ENCODE measurements around the gene ARHGEF4.

Gene ARHGEF4

GRCh38 chr2:131006561-131006960 is 169.8 kb downstream of the ARHGEF4 start:
- DNase-seq (ENCODE audit: low read depth in 1 of 2, low spot score in 1 of 2), result no peak

GRCh38 chr2:131008967-131009366 is 172.3 kb downstream of the ARHGEF4 start:
- DNase-seq (ENCODE audit: low read depth in 1 of 2, low spot score in 1 of 2), result no peak

DNA sequence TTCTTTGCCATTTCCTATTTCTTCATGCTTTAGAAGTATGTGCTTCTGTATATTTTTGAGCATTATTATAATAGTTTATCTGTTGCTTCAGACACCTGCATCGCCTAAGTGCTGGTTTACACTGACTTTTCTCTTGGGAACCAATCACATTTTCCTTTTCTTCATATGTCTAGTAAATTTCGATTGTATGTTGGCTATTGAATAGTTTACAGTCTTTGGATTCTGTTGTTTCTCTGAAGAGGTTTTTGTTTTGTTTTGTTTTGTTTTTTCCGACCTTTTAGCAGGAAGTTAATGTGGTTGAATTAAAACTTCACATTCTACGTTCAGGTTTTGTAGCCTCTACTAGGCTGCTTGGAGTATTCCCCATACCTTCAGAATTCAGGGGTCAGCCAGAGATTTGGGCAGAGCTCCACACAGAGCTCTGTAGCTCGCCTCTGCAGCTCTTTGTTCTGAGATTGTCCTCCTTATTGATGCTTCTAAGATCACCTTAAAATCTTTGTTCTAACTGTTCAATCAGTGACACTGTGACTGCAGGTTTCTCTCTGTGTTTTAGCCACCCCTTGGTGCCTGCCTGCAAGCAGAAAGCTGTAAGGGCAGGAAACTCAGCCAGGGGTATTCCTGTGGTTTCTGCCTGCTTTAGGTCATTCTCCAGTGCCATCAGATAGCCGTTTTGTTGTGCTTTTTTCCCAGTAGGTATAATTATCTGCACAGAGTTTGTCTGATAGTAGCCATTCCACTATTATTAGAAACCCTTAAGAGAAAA is 173.2 kb downstream of the ARHGEF4 start:
- DNase-seq (ENCODE audit: low read depth in 1 of 2, low spot score in 1 of 2), result no peak

DNA sequence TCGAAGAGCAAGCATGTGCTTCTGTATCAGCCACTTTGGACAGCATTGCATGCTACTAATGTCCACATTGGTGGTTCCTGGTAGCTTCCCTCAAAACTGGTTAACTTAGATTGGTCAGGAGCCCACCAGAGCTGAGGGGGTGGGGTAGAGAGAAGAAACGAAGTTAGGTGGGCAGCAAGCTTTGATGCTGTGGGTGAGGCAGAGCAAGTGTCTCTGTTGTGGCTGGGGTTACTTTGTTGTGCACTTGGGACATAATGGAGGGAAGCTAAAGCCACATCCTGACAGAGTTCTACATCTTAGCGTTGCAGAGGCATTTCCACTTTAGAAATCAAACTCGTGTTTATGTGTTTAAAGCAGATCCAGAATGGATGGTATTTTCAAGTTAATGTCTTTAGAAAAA is 173.9 kb downstream of the ARHGEF4 start:
- DNase-seq (ENCODE audit: low read depth in 1 of 2, low spot score in 1 of 2), result no peak

DNA sequence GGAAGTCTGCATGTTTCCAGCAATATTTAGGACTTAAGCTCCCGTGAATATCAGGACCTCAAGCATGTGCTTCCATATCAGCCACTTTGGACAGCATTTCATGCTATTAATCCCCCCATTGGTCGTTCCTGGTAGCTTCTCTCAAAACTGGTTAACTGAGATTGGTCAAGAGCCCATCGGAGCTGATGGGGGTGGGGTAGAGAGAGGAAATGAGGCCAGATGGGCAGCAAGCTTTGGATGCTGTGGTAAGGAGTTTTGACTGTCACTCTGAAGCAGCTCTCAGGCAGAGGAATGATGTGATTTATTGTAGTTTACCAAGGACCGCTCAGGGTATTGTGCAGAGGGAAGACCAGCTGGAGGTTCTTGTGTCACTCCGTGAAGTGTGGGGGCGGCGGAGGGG is 174.8 kb downstream of the ARHGEF4 start:
- DNase-seq (ENCODE audit: low read depth in 1 of 2, low spot score in 1 of 2), result no peak

- DNase-seq (ENCODE audit: low read depth in 1 of 2, low spot score in 1 of 2), result no peak
These were observed 177.4 kb downstream of the ARHGEF4 start for GRCh38 chr2:131014141-131014540.

DNA sequence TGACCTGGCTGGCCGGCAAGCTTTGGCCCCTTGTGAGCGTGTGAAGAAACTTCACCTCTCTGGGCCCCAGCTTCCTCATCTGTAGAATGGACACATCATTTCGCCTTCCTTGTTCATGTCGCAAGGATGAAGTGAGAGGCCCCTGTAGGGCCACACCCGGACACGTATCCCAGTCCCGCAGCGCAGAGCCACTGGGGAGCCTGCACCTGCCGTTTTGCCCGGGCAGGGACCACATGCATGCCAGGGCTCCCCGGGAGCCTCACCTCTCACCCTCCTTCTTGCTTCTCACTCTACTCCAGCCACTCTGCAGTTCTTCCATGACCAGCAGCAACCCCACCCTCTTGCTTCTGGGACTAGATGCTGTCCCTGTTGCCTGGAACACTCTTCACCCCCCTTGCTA is 179.1 kb downstream of the ARHGEF4 start:
- no peak for DNase-seq (ENCODE audit: low read depth in 1 of 2, low spot score in 1 of 2)

- no peak for DNase-seq (ENCODE audit: low read depth in 1 of 2, low spot score in 1 of 2)
These were observed 180.4 kb downstream of the ARHGEF4 start for GRCh38 chr2:131016826-131017741.

GRCh38 chr2:131022731-131023130 is 186.0 kb downstream of the ARHGEF4 start:
- no peak for DNase-seq (ENCODE audit: low read depth in 1 of 2, low spot score in 1 of 2)

- DNase-seq (ENCODE audit: low read depth in 1 of 2, low spot score in 1 of 2), result no peak
These were observed 187.0 kb downstream of the ARHGEF4 start for GRCh38 chr2:131023758-131024157.

DNA sequence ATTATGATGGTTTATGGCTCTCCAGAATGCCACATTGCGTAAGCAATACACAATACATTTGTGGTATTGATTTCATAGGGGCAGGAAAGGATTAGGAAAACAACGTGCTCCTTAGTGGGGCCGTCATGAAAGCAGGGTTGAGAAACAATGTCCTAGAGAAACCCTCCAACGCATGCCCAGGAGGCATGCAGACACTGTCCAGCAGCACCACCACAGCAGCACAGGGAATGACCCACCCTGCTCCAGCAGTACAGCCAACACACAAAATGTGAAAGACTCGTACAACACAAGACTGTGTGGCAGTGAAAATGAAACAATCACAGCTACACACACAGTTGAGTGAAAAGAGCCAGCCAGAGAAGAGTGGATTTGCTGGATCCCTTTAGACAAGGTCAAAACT is 190.2 kb downstream of the ARHGEF4 start:
- no peak for DNase-seq (ENCODE audit: low read depth in 1 of 2, low spot score in 1 of 2)

- no peak for DNase-seq (ENCODE audit: low read depth in 1 of 2, low spot score in 1 of 2)
These were observed 191.1 kb downstream of the ARHGEF4 start for GRCh38 chr2:131027566-131028528.

DNA sequence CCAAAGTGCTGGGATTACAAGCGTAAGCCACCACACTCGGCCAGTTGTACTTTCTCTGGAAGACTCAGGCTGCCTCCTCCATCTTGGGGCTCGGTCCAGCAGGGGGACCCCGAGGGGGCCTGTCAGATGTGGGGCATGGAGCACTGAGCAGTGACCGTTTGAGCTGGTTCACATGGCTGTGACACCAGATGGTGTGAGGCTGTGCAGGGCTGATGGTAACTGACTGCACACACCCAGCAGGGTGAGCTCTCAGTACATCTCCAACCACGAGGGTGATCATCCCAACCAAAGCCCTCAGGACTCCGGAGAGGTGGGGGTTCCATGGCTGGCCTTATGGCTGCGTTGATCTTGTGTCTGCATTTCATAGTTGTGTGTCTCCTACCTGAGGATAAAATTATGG is 193.1 kb downstream of the ARHGEF4 start:
- DNase-seq (ENCODE audit: low read depth in 1 of 2, low spot score in 1 of 2), result no peak

- no peak for DNase-seq (ENCODE audit: low read depth in 1 of 2, low spot score in 1 of 2)
These were observed 193.8 kb downstream of the ARHGEF4 start for GRCh38 chr2:131030478-131030971.

DNA sequence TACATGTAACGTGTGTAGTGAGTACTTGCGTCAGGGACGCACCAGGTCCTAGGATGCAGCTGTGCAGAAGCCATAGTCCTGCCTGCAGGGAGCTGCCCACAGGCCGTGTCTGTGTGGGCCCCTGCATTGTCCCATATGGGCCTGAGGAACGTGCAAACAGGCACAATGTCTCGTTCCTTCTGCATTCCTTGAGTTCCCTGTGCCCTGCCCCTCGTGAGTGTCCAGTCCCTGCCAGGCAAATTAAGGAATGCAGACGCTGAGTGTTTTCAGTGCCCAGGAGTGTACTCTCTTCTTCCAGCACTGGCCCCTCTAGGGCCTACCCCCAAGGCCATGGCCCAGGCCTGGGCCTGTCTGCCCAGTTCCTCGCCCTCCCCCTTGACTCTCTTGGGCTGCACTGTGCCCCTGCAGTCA is 194.7 kb downstream of the ARHGEF4 start:
- DNase-seq (ENCODE audit: low read depth in 1 of 2, low spot score in 1 of 2), result no peak

DNA sequence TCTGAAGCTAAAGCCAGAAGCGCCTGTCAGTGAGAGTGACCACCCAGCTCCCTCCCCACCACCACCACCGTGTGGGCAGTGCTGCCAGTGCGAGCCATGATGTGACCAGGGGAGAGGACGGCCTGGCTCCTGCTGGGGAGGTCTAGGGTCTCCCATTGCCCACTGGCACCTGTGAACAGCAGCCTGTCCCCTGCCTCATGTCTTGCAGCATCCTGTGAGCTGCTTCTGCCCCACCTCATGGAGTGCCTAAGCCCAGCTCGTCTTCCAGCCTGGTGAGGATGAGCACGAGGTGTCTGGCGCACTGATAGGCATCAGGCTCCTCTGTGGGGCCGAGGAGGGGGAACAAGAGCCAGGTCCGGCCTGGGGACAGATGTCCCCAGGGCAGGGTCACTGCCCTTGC is 195.2 kb downstream of the ARHGEF4 start:
- DNase-seq (ENCODE audit: low read depth in 1 of 2, low spot score in 1 of 2), result no peak

DNA sequence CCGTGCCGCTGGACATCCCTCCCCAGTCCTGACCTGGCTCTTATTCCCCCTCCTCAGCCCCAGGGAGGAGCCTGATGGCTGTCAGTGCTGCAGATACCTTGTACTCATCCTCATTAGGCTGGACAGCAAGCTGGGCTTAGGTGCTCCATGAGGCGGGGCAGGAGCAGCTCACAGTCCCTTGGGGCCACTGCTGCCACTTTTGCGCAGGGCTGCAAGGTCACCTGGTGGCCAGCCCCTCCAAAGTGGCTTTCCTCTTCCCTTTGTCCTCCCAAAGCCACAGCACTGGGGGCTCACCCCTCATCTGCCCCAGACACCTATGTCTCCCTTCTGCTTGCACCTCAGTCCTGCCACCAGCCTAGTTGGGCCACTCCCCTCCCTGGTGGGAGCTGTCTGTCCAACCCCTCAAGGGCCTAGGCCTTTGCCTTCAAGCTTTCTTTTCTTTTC is 195.7 kb downstream of the ARHGEF4 start:
- no peak for DNase-seq (ENCODE audit: low read depth in 1 of 2, low spot score in 1 of 2)

DNA sequence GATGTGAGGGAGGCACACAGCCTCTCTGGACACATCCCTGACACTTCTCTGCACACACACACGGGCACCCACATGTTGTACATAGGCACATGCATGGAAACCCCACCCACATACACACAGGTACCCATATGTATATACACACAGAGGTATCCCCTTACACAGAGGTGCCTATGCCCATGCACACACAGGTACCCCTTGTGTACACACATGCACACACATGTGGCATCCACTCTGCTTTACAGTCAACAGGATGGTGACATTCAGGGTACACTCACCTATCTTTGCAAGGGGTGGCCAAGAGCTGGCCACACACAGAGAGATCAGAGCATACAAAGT is 197.0 kb downstream of the ARHGEF4 start:
- no peak for DNase-seq (ENCODE audit: low read depth in 1 of 2, low spot score in 1 of 2)

DNA sequence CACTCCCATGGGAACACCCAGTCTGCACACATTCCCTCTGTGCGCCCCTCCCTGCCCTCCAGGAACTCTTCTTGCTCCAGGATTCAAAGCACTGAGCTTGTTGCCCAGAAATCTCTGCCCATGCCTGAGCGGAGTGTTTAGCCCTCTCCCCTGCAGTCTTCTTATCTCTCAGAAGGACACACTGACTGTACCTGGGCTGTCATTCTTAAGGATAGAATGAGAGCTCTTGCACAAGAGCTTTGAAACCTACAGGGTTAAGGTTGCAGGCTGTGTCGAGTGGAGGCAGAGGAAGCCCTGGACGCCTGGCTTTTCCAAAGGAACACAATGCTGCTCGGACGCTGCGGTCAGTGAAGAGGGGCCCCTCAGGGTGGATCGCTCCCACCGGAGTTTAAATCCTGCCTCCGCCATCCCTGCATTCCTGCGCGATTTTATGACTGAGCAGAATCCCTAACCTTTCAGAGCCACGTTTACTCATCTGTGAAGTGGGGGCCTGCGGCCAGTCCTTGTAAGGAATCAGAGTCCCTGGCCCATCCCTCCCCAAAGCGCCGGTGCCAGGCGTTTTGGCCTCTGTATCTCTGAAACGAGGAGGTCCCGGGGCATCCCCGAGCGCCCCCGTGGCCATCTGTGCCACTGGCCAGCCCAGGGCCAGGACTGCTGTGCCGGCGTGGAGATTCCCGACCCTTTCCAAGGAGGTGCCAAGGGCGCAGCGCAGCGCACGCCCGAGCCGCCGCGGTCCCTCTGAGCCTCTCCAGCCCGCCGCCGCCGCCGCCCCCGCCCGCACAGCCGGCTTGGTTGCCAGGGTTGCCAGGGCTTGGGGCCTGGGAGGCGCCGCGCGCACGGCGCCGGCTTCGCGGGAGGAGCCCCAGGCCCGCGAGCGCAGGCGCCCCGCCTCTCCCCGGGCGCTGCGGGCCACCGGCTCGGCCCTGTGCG is 197.7 kb downstream of the ARHGEF4 start:
- DNase-seq (ENCODE audit: low read depth in 1 of 2, low spot score in 1 of 2), result no peak

All from activated CD4-positive, alpha-beta T cell treated with anti-CD3 and anti-CD28 coated beads, Interleukin-2, amount 50 U/mL, for 24 hours (primary cell).